Epithelial cell of esophagus (primary cell): Measurements from ENCODE around the gene MRPL16.
A peak's percentile ranks its signal among the peaks of the same experiment; 100 is the strongest.
"Not testable (repeated sequence)": the region's sequence is repeated elsewhere in the genome, so short reads cannot be mapped to it uniquely, and the experiment has no call there.

Experiments
- DNase-seq: peaks from one replicate; pipeline ENCODE4 v3.0.0; 2010; ENCODE audit warnings: low read depth
- H3K4me3 ChIP-seq: 2 replicates; pipeline ENCODE4 v1.5.1; 2011; ENCODE audit warnings: mild to moderate bottlenecking, low read length, control low read depth
- TF ChIP-seq, protein P1 (sequence below): IDR thresholded peaks from 2 replicates; pipeline ENCODE4 v1.5.1; 2011; ENCODE audit warnings: low read depth, mild to moderate bottlenecking, low read length, control low read depth, inconsistent platforms; ENCODE audit not compliant: insufficient read depth; ENCODE audit errors: missing control alignments

The MRPL16 gene

DNA sequence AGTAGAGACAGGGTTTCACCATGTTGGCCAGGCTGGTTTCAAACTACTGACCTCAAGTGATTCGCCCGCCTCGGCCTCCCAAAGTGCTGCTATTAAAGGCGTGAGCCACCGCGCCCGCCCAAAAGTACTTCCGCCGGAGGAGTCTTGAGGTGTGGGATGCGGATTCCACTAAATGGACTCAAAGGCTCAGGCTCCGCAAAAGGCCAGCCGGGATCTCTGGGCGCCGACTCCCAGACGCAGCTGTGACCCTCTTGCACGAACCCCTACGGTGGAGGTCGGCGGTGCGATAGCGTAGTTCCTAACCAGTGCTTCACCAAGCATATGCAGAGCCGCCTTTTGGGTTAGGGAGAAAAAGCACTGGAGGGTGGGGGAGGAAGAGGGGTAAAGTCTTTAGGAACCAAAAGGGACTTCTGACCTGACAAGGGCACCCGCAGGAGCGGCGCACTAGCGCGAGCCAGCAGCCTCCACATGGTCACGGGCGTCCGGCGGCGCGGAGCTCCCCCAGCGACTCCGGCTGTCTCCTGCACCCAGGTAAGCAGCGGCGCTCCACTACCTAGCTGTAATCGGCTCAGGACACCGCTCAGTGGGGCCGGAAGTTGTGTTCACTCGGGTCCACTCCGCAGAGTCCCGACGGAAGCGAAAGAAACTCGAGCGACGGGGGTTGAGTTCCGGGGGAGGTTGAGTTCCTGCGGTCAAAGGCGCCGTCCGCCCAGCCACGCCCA lies at the start of gene MRPL16:
MRPL16 (minus strand) TSS at position 590 of the 722 bp plus-strand sequence; CDS start at position 470, 120 bp downstream.
- TF ChIP-seq, protein P1, sequence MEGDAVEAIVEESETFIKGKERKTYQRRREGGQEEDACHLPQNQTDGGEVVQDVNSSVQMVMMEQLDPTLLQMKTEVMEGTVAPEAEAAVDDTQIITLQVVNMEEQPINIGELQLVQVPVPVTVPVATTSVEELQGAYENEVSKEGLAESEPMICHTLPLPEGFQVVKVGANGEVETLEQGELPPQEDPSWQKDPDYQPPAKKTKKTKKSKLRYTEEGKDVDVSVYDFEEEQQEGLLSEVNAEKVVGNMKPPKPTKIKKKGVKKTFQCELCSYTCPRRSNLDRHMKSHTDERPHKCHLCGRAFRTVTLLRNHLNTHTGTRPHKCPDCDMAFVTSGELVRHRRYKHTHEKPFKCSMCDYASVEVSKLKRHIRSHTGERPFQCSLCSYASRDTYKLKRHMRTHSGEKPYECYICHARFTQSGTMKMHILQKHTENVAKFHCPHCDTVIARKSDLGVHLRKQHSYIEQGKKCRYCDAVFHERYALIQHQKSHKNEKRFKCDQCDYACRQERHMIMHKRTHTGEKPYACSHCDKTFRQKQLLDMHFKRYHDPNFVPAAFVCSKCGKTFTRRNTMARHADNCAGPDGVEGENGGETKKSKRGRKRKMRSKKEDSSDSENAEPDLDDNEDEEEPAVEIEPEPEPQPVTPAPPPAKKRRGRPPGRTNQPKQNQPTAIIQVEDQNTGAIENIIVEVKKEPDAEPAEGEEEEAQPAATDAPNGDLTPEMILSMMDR = peak; percentile 43
- H3K4me3 ChIP-seq = peak within 1 kb of the TSS; percentile 99
- peak; percentile 95 for DNase-seq

DNA sequence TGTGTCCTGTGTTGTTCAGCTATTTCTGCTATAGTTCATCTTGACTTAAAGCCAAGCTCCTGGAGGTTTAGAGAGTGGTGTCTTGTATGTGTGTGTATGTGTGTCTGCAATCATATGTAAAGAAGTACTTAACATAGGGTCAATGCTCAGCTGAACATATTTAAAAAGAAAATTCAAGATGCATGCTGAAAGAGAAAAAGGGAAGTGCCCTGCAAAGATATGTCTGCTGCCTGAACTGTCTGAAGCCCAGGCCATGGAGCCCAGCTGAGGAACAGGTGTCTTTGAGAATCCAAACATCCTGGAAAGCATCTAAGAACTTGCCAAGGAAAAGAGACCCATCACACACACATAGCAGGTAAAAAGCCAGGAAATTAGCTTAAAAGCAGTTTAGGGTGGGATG lies 49.1 kb upstream of the MRPL16 start:
- DNase-seq = no peak
- TF ChIP-seq, protein P1 = no peak
- no peak overlapping the region for H3K4me3 ChIP-seq

DNA sequence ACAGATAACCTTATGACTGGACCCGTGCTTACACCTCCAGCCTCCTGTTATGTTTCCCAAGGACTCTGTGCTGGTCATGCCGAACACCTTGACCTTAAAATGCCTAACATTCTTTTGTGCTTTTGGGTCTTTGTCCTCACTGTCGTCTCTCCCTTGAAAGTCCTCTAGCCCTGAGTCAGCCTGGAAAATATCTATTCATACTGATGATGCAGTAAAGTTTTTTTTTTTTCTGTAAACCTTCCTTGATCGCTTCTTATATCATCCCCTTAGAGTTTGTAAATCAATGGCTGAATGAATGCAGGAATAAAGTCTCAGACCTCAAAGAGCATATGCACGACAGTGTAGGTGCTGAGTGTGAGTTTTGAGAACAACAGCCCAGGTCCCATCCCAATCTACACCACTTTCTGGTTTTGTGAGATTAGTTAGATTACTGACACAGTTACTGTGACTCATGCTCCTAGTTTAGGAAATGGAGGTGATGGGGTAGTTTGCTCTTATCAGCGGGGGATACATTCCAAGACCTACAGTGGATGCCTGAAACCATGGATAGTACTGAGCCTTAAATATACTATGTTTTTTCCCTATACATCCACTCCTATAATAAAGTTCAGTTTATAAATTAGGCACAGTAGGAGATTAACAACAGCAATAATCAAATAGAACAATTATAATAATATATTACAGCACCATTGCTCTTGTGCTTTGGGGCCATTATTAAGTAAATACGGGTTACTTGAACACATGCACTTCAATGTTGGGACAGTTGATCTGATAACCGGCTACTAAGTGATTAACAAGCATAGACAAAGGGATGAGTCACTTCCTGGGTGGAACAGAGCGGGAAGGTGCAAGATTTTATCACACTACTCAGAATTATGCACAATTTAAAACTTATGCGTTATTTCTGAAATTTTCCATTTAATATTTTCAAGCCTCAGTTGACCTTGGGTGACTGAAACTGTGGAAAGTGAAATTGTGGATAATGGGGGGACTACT lies 47.2 kb upstream of the MRPL16 start:
- peak; percentile 68 for DNase-seq
- TF ChIP-seq, protein P1 = no peak
- no peak overlapping the region for H3K4me3 ChIP-seq

DNA sequence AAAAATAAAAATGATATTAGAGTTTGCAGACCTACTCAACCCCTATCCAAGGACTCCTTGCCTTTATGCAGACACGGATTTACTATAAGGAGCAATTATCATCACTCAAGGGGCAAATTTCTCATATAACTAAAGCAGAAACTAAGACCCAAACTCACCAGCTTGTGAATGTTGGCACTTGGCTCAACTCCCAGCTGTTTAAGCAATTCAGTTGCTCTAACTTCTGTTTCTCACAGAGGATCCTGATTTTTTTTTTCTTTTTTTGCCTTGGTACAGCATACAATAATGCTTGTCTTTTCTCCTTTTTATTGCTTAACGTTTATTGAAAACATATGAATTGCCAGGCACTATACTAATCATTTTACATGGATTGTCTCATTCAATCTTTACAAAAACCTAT lies 44.3 kb upstream of the MRPL16 start:
- no peak overlapping the region for H3K4me3 ChIP-seq
- TF ChIP-seq, protein P1 = no peak
- DNase-seq = no peak

DNA sequence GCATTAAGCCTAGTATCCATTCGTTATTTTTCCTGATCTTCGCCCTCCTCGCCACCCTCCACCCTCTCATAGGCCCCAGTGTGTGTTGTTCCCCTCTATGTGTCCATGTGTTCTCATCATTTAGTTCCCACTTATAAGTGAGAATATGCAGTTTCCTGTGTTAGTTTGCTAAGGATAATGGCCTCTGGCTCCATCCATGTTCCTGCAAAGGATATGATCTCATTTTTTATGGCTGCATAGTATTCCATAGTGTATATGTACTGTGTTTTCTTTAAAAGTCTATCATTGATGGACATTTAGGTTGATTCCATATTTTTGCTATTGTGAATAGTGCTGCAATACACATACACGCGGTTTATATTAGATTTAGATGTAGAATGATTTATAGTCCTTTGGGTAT lies 40.8 kb upstream of the MRPL16 start:
- not testable (repeated sequence) for H3K4me3 ChIP-seq, DNase-seq

DNA sequence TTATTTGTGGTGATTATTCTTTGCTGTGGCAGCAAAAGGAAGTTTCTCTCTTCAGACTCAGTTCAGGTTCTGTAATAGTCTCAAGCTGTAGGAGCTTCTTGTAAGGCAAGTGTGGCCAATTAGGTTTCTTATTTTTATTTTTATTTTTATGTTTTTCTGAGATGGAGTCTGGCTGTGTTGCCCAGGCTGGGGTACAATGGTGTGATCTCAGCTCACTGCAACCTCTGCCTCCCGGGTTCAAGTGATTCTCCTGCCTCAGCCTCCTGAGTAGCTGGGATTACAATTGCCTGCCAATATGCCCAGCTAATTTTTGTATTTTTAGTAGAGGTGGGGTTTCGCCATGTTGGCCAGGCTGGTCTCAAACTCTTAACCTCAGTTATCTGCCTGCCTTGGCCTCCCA lies 39.0 kb upstream of the MRPL16 start:
- not testable (repeated sequence) for DNase-seq, H3K4me3 ChIP-seq

DNA sequence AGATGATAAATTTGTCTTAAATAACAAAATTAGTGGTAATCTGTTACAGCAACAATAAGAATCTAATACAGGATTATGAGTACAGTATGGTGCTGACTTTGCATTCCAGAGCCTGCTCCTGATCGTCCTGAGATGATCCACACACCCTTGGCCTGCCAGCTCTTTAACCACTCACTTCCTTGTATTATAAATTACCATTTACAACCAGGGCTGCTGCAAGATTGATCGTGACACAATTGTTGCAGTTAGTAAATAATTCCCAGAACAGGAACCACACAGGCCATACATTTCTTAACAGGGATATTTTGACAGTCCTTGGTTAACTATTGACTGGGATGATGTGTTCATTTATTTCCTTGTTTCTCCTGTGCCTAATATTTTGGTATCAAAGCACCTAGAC lies 38.6 kb upstream of the MRPL16 start:
- TF ChIP-seq, protein P1 = no peak
- H3K4me3 ChIP-seq = no peak overlapping the region
- no peak for DNase-seq

DNA sequence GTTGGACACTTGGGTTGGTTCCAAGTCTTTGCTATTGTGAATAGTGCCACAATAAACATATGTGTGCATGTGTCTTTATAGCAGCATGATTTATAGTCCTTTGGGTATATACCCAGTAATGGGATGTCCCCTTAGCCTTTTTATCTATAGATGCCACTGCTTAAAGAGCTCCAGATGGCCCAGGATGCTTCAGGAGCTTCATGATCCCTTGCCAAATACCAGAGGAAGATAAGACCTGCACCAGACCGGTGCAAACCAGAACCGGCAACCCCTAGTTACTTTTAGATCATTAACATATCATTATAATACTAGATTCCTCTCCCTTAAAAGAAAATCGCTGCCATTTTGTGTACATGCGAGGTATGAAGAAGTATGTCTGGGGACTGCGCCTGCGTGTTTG lies 37.9 kb upstream of the MRPL16 start:
- not testable (repeated sequence) for DNase-seq, H3K4me3 ChIP-seq
